GM18499 (cell line): Measurements from ENCODE around the gene GBP7.
"Not testable (repeated sequence)": the region's sequence is repeated elsewhere in the genome, so short reads cannot be mapped to it uniquely, and the experiment has no call there.

Experiments used
- ATAC-seq: cut with Tn5 transposase; IDR thresholded peaks from one replicate; pipeline ENCODE4 v1.9.1; 2021; ENCODE audit warnings: moderate number of reproducible peaks; ENCODE audit not compliant: insufficient read depth, unreplicated experiment

Gene GBP7, protein sequence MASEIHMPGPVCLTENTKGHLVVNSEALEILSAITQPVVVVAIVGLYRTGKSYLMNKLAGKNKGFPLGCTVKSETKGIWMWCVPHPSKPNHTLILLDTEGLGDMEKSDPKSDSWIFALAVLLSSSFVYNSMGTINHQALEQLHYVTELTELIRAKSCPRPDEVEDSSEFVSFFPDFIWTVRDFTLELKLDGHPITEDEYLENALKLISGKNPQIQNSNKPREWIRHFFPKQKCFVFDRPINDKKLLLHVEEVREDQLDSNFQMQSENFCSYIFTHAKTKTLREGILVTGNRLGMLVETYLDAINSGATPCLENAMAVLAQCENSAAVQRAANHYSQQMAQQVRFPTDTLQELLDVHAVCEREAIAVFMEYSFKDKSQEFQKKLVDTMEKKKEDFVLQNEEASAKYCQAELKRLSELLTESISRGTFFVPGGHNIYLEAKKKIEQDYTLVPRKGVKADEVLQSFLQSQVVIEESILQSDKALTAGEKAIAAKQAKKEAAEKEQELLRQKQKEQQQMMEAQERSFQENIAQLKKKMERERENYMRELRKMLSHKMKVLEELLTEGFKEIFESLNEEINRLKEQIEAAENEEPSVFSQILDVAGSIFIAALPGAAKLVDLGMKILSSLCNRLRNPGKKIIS

DNA sequence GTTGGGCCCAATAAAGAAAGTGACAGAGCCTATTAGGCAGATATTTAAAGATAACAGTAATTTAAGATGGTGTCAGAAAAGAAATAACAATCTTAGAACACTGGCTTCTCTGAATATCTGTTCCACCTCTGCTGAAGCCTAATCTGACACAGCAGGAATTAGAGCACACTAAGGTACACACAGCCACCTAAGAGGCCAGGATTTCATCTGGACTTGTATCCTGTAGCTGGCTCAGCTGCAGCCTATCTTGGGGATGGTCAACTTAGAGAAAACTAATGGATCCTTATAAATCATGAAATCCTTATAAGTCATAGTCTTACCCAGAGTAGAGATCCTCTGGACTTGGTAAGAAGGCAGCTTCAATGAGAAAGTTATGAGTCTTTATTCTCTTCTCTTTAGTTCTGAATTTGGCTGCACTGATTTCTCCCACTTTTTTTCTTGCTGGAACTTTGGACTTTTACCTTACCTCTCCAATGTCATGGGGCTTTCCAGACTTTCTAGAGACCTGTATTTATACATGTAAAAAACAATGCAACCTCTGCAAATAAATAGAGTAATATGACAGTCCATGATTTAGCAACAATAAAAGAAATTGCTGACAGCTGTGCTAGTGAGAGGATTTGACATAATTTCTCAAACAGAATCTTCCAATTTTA is at the start of gene GBP7:
Gene GBP7, minus strand, starts transcription at position 403 of the 656 bp plus-strand sequence. CDS start 4,068 bp downstream, outside the sequence.
- no peak for ATAC-seq

DNA sequence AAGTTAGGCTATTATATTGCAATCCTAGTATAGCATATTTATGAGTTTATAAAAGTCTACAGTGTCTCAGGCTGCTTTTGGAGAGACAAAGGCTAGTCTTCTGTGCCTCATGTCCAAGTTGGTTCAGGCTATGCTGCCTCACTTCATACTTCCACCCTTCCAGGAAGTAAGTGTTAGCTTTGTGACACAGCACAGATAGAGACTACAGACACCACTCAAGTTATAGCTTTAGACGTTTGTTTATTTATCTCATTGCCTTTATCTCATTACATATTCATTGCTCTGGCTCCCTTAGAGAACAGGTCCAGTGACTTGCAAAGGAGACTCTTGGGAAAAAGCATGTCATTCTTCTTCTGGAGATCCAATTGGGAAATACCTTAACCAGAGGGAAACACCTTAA is 45.5 kb upstream of the GBP7 start:
- ATAC-seq, result no peak

DNA sequence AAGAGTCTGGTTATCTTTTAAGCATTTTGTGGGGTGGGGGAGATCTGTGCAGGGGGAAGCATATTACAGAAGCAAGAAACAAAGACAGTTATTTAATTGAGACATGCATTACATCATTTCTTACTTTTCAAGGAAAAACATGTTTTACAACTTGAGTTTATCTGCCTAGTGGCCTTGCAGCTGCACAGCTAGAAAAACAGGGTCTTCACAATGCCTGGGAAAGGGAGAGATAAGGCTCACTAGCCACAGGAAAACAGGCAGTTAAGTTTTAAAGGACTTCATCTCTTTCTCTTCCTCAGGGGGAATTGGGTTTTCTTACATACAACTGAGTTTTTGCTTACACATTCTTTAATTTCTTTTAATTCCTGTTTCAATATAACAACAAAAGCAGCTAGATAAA is 44.0 kb upstream of the GBP7 start:
- not testable (repeated sequence) for ATAC-seq

DNA sequence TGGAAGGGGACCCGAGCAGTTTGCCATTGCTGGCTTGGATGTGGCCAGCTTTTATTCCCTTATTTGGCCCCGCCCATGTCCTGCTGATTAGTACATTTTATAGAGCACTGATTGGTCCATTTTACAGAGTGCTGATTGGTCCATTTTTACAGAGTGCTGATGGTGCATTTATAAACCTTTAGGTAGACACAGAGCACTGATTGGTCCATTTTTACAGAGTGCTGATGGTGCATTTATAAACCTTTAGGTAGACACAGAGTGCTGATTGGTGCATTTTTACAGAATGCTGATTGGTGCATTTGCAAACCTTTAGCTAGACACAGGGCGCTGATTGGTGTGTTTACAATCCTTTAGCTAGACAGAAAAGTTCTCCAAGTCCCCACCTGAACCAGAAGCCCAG is 43.1 kb upstream of the GBP7 start:
- not testable (repeated sequence) for ATAC-seq

DNA sequence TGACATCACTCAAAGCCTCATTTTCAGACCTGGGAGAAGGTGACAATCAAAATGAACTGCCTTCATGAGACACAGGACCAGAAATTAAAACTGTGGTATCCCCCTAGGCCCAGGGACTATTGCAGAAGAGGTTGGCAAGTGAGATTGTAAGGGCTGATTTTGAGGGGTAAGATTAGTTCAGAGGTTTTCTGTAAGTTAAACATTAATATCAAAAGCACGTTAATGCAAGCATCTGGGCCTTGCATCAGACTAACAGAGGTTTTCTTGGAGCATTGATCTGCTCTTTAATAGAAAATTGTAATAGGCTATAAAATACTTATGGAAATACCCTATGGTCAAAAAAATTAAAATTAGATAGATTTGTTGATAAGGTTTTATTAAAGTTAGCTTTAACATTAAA is 37.5 kb upstream of the GBP7 start:
- ATAC-seq, result no peak

DNA sequence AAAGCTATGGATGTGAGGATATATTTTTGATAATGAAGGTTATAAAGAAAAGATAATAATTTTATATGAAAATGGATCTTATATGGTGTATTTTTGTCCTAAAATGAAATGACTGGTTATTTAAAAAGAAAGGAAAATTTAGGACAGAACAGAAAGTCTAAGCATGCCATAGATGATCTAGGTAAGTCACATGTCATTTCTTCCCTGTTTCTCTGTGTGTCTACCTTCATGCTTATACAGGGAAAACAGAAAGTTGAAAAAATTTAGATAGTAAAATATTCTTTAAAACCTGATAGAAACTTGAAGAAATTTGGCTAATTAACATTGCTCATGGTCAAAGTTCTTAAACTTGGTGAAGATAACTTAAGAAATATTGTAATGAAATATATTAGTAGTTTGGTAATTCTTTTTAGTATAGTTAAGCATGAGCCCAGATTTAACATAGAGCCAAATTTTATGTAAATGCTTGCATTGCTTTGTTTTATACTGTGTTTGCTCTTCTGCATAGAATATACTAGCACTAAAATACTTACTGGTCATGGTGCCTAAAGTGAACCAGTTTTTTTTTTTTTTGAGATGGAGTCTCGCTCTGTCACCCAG is 35.3 kb upstream of the GBP7 start:
- no peak for ATAC-seq

DNA sequence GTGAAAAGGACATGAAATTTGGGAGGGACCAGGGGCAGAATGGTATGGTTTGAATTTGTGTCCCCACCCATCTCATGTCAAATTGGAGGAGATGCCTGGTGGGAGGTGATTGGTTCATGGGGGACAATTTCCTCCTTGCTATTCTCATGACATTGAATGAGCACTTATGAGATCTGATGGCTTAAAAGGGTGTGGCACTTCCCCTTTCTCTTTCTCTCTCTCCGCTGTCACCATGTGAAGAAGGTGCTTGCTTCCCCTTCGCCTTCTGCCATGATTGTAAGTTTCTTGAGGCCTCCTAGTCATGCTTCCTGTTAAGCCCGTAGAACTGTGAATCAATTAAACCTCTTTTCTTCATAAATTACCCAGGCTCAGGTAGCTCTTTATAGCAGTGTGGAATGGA is 30.6 kb upstream of the GBP7 start:
- ATAC-seq, result no peak

DNA sequence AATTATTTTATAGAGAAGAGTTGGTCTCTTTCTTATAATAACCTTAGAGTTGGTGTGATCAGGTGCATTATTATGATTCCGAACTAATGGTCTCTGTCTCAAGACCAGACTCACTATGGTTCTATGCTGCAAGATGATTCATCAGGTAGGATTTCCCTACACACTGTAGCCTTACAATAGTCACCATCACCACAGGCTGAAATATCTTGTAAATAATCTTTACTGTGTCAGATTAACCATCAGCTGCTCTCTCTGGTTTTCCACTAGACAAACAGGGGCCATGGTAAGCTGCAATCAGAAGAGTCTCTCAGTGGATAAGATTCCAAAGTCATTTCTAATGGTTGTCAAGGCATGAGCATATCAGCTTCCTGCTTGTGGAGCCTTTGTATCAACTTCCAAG is 27.4 kb upstream of the GBP7 start:
- ATAC-seq, result no peak

DNA sequence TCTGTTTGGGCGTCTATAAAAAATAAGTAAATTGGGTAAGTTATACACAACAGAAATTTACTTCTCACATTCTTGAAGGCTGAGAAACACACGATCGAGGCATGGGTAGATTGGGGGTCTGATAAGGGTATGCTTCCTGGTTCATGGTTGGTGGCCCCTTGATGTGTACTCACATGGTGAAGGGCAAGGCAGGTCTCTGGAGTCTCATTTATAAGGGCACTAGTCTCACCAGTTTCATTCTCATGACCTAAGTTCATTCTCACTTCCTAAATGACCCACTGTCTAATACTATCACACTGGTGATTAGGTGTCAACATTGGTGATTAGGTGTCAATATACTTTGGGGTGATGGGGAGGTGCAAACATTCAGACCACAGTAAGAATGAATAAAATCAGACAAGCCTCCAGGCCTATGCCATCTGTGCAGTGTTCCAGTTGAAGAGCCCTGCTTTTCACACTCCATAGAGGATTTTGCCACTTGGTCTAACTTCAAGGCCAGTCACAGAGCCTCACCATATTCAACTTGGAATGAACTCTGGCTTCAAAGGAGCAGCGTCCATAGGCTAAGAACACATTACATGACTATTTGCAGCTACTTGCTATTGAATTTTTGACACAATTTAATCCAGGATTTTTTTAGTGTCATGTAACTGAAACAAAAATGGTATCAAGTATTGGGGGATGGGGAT is 25.4 kb upstream of the GBP7 start:
- peak; percentile 77 for ATAC-seq

DNA sequence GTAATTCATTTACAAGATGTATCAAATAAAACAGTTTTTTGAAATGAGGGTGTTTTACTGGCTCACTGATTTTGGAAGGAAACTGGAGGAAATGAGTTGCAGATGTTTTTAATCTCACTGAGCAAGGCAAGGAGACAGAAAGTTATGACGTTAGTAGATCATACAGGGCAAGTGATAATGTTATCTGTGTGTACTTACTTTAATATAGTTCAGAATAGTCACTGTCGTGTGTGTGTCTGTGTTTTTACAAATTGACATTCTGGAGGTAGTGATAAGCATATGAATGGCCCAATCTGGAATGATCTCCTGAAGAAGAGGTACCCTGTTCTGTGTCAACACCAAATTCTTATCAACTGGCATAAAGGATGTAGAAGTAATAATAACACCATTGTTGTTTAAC is 24.9 kb upstream of the GBP7 start:
- ATAC-seq, result no peak

DNA sequence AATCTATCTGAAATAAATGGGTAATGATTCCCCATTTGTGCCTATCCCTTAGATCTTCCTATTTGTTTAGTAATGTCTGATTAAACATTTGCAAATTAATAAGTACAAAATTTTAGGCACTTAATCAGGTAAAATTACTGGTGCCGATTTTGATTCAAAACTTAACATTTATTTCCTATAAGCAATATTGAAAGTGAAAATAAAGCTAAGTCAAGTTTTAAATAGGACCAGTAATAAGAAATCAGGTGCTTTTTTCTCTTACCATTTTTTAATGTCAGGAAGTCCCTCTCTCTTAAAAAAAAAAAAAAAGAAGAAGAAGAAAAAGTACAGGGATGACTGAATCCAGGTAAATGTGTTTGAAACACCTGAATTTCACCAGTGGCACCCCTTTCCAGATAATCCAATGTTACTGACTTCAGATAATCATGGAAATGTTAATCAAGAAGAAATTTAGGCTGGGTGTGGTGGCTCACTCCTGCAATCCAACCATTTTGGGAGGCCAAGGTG is 23.8 kb upstream of the GBP7 start:
- no peak for ATAC-seq

DNA sequence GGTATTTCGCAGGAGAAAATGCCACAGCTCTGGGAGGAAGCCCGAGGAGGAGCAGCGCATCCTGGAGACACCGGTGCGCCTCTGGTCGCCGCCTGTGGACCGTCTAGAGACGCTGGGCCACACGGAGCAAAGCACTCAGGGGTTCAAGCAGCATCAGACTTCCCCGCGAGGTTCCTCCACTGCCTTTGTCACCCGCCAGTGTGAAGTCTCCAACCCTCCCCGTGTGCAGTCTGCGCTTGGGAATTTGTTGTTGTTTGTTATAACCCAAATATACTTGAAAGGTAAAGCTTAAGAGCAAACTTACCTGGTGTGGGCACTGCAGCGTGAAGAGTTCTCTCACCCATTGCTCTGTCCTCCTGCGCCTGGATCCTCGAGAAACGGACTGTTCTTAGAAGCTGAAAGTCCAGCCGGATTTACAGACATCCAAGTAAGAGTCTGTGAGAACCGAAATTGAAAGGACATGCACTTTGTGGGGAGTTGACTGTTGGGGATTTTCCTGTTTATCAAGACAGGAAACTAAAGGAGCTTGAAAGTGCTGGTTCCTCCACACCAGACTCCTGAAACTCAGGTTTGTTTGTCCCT is 22.8 kb upstream of the GBP7 start, which contains the start of gene GBP4:
Gene GBP4, minus strand, starts transcription at position 452 of the 582 bp plus-strand sequence. Its CDS starts 108 bp downstream, at position 344.
- peak; percentile 40 for ATAC-seq

DNA sequence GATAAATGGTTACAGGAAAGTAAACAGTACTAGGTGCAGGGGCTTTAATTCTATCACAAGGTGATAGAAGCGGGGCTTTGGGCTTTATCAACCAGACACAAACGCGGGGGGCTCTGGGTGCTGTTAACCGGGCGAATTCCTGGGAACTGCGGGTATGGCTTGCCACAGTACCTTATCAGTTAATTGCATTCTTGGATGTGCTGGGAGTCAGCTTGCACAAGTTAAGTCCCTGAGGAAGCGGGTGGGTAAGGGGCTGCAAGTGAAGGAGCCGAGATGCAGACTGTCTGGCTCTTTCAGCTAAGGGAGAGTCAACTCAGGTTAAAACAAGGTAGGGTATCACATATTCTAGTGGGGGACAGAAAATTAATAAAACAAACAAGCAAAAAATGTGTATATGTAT is 22.3 kb upstream of the GBP7 start:
- ATAC-seq, result no peak

DNA sequence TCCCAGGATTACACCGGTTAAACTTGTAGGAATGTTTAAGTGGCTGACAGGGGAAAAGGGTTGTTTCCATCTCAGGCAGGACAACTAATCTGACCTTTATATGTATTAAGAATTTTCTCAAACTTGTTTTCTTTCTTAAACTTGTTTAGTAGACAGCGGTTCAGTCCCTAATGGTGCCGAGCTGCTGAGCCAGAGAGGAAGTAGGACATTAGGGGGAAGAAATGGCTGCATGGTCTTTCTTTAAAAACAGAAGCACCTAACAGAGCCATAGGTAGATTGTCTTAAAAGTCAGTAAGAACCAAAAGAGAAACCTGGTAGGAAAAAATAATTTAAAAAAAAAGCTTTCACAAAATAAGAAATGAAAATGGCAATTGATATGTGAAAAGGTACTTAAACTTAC is 19.7 kb upstream of the GBP7 start:
- ATAC-seq, result no peak

DNA sequence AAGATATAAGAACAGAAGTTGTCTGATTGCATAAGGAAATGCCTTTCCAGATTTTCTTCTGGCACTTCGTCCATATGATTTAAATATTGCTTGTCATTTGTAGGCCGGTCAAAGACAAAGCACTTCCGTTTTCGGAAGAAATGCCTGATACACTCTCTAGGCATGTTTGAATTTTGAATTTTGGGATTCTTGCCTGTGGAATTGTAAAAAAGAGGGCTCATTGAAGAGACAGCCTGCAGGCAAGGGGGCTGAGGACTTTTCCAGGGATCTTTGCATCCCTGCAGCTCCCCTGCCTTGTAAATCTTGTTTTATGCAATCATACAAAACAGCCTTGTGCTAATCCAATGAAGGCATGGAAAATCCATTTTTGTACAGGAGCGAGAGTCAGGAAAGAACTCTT is 15.5 kb upstream of the GBP7 start:
- ATAC-seq, result no peak

DNA sequence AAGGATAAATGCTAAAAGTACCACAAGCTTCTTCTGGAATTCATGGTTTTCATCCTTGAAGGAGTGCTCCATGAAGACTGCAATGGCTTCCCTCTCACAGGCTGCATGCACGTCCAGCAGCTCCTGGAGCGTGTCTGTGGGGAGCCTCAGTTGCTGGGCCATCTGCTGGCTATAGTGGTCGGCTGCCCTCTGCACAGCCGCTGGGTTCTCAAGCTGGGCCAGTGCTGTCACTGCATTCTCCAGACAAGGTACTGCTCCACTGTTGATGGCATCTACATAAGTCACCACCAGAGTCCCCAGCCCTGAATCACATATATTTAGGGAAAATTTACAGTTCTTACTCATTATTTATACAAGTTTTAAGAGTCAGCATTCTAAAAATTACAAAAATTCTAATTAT is 14.2 kb upstream of the GBP7 start:
- ATAC-seq, result no peak

DNA sequence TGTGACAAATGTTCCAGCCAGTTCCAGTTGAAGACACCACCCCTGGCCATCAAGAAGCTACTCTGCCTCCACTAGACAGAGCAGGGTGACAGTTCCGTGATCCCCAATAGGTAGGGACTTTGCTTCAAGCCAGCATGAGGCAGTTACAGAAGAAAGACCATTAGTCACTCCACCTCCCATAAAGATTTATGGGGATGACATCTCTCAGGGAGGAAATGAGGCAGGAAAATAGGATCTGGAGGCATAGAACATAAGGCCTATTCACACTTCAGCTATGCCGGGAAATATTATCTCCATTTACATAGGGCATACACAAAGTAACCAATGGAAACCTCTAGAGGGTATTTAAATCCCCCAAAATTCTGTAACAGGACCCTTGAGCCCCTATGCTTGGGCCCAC is 3.5 kb upstream of the GBP7 start:
- no peak for ATAC-seq

DNA sequence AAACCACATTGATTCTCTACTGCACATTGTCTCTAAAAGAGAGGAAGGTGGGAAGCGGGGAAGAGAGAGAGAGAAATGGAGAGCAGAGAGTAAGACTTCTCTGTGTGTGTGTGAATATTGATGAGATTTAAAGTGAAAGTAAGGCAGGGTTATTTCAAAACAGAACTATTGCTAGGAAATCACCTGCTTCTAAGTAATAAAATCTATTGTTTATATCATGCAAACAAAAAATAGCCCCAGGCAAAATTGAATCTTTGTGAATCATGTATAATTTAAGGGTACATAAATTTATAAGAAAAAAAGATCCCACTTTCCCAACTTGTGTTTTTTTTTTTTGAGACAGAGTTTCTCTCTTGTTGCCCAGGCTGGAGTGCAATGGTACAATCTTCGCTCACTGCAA is 1.2 kb upstream of the GBP7 start:
- no peak for ATAC-seq

DNA sequence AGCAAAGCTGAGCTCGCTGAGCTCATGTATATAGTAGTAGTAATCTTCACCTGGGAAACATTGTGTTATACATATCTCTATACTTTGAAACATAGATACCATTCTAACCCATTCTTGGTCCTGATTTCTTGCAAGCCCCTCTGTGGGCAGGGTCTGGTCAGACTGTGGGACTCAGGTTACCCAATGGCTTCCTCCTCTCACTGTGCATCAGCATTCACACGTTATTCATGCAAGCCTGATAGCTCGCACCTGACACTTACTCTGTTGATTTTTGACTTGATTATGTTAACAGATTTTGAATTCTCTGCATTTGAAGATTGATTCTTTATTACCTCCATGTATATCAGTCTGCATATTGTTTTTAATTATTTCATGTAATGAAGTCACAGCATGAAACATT is 1.3 kb downstream of the GBP7 start:
- no peak for ATAC-seq
